Gastrocnemius medialis (tissue), 4 donors: ENCODE measurements around the gene SIRT7.

Experiments
- POLR2A ChIP-seq, 2 donors: fragments of 450-650 bp; IDR thresholded peaks; one replicate each; pipeline ENCODE4 v1.6.1; 2017; ENCODE audit warnings: antibody characterized with exemption in 2 of 2, mild to moderate bottlenecking in 2 of 2, moderate library complexity in 2 of 2
- TF ChIP-seq, protein P1 (sequence below), 5 experiments: fragments of 450-650 bp in 3 of 5; fragments of 200-600 bp in 2 of 5; sonication (generic) in 2 of 5; IDR thresholded peaks in 4 of 5; conservative IDR thresholded peaks in 1 of 5; 1 replicate in 4 of 5; 2 replicates in 1 of 5; pipeline ENCODE4 v1.5.1; 2016 to 2019; ENCODE audit warnings: antibody characterized with exemption in 5 of 5, mild to moderate bottlenecking in 3 of 5, moderate library complexity in 3 of 5

DNA sequence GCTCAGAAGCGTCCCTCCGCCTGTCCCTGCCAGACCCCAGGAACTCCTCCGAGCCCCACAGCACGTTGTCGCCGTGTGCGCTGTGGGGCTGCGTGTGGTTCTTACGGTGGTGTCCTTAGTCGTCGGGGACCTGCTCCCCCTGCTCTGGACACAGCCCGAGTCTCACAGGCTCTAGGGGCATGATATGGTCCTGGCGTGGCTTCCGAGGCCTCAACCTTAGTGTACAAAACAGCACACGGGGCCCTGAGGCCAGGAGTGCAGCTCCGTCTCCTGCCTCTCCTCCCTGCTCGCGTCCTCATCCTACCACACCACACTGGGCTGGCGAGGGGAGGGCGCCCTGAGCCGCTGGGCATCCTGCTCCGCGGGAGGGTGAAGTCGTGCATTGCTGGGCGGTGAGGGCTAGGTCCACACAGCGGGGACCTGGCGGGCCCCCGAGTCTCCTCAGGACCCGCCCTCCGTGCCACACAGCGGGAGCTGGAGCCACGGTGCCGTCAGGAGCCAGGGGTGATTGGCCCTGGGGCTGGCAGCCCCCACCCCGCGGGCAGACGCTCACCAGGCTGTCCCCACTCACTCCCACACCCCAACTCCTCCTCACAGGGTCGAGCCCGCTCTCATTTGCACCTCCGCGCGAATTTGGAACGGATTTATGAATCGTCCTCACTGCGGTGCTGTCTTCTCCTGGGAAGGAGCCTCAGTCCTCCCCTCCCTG lies 10.7 kb upstream of the SIRT7 start:
- TF ChIP-seq POLR2A (IDR thresholded peaks at IDR 0.05) = no peak
- TF ChIP-seq, protein P1, sequence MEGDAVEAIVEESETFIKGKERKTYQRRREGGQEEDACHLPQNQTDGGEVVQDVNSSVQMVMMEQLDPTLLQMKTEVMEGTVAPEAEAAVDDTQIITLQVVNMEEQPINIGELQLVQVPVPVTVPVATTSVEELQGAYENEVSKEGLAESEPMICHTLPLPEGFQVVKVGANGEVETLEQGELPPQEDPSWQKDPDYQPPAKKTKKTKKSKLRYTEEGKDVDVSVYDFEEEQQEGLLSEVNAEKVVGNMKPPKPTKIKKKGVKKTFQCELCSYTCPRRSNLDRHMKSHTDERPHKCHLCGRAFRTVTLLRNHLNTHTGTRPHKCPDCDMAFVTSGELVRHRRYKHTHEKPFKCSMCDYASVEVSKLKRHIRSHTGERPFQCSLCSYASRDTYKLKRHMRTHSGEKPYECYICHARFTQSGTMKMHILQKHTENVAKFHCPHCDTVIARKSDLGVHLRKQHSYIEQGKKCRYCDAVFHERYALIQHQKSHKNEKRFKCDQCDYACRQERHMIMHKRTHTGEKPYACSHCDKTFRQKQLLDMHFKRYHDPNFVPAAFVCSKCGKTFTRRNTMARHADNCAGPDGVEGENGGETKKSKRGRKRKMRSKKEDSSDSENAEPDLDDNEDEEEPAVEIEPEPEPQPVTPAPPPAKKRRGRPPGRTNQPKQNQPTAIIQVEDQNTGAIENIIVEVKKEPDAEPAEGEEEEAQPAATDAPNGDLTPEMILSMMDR (IDR thresholded peaks at IDR 0.05 in 4 of 5, conservative IDR thresholded peaks at IDR 0.05 in 1 of 5) = no peak
